Natural killer cell (primary cell): ENCODE data around the gene NMNAT2. TPM values are rescaled to one million over a fixed set of nuclear protein-coding genes. Genes with fewer than 3 reads are reported as not detected.

Experiments used
- ATAC-seq, 3 donors: fragments of 150-1000 bp in 2 of 3; fragments of 200-7000 bp in 1 of 3; cut with Tn5 transposase; 1 replicate in 1 of 3; 2 replicates in 2 of 3; pipeline ENCODE4 v1.10.0; 2021; ENCODE audit warnings: mild to moderate bottlenecking in 2 of 3, moderate library complexity in 2 of 3
- DNase-seq, 2 donors: peaks; one replicate each; pipeline versions ENCODE4 v3.0.0 to v3.0.0-alpha.2; 2013 to 2021; ENCODE audit warnings: mixed read lengths in 1 of 2
- H3K27ac ChIP-seq: one replicate; pipeline ENCODE4 v1.5.1; 2013; ENCODE audit warnings: mild to moderate bottlenecking, low read length
- H3K27me3 ChIP-seq: one replicate; pipeline ENCODE4 v1.6.1; 2013; ENCODE audit warnings: low read length; ENCODE audit not compliant: control insufficient read depth, insufficient read depth
- H3K36me3 ChIP-seq: one replicate; pipeline ENCODE4 v1.6.1; 2013; ENCODE audit warnings: low read length; ENCODE audit not compliant: control insufficient read depth, insufficient read depth
- H3K4me1 ChIP-seq: one replicate; pipeline ENCODE4 v1.6.1; 2013; ENCODE audit warnings: low read length; ENCODE audit not compliant: control insufficient read depth, insufficient read depth
- H3K4me3 ChIP-seq: one replicate; pipeline ENCODE4 v1.5.1; 2013; ENCODE audit warnings: low read length
- H3K9me3 ChIP-seq: one replicate; pipeline ENCODE4 v1.6.1; 2013; ENCODE audit warnings: low read length; ENCODE audit not compliant: control insufficient read depth, insufficient read depth
- H3K27ac Mint-ChIP-seq, 2 donors: one replicate each; pipeline ENCODE4 v1.8.0; 2022; ENCODE audit warnings: mild to moderate bottlenecking in 2 of 2, mixed read lengths in 2 of 2, moderate library complexity in 1 of 2
- H3K27me3 Mint-ChIP-seq, 2 donors: one replicate each; pipeline ENCODE4 v1.8.0; 2022; ENCODE audit warnings: low read depth in 2 of 2, mixed read lengths in 2 of 2
- H3K36me3 Mint-ChIP-seq: one replicate; pipeline ENCODE4 v1.8.0; 2022; ENCODE audit warnings: mixed read lengths
- H3K4me1 Mint-ChIP-seq, 2 donors: one replicate each; pipeline ENCODE4 v1.8.0; 2022; ENCODE audit warnings: mixed read lengths in 2 of 2
- H3K4me3 Mint-ChIP-seq: one replicate; pipeline ENCODE4 v1.8.0; 2022; ENCODE audit warnings: mild to moderate bottlenecking, moderate library complexity, mixed read lengths
- H3K9me3 Mint-ChIP-seq, 2 donors: one replicate each; pipeline ENCODE4 v1.8.0; 2022; ENCODE audit warnings: mixed read lengths in 2 of 2
- WGBS: methylation state at CpG from one replicate; pipeline ENCODE4 v1.1.7; 2013; ENCODE audit warnings: missing lambda C conversion rate; ENCODE audit not compliant: insufficient coverage; 5-methylcytosine and 5-hydroxymethylcytosine counted together
- intact Hi-C: fragments of 100-400 bp; cut with micrococcal nuclease; formaldehyde crosslinking; loops from one replicate; pipeline ENCODE4 v1.14.2; 2022
- total RNA-seq, 4 donors: library from RNA; stranded (reverse); fragments of 120-200 nt in 1 of 4; gene quantifications; one replicate each; pipeline versions ENCODE4 v1.2.3 to v1.2.4, GENCODE V29; 2013 to 2022
- TF ChIP-seq, protein P1 (sequence below): fragments of 200-600 bp; IDR thresholded peaks from one replicate; pipeline ENCODE4 v1.8.0; 2022; ENCODE audit warnings: antibody characterized with exemption

The NMNAT2 gene
- total RNA-seq, 3 donors from 2014 or later (not counting 1 experiment from before 2014, with no cell fraction given): not detected

DNA sequence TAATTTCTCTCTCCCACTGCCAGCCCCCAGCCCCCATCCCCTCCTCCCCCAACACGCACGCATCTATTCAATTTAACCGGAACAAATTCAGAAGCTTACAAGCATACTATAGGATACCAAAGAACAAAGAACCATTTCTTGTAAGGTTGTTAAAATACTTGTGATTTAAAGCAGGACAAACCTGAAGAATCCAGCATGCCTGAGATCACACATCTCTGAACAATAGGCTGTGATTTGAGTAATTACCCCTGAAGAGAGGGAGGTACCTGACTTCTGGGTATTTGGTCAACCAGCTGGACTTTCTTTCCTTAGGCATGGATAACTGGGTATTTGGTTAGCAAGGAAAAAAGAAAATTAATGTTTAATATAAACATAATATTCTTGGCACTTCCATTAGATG, 105.1 kb downstream of the NMNAT2 start:
- no peaks in the 10 kb centered on the region for H3K36me3 ChIP-seq
- no peak overlapping the region for H3K4me3 ChIP-seq
- H3K4me1 ChIP-seq: no peaks in the 10 kb centered on the region
- Mint-ChIP-seq H3K27me3 (peaks cover 0 to 4% of the 10 kb centered on the region in 2 donors), H3K4me1 (no peaks in the 10 kb centered on the region), H3K27ac (no peak overlapping the region), H3K4me3 (no peak overlapping the region), H3K9me3 (no peaks in the 10 kb centered on the region), H3K36me3 (no peaks in the 10 kb centered on the region)
- H3K27me3 ChIP-seq: no peaks in the 10 kb centered on the region
- no peaks in the 10 kb centered on the region for H3K9me3 ChIP-seq
- DNase-seq: no peak
- 94% methylated on average over 2 of the region's 3 CpGs for whole genome bisulfite sequencing
- TF ChIP-seq, protein P1, sequence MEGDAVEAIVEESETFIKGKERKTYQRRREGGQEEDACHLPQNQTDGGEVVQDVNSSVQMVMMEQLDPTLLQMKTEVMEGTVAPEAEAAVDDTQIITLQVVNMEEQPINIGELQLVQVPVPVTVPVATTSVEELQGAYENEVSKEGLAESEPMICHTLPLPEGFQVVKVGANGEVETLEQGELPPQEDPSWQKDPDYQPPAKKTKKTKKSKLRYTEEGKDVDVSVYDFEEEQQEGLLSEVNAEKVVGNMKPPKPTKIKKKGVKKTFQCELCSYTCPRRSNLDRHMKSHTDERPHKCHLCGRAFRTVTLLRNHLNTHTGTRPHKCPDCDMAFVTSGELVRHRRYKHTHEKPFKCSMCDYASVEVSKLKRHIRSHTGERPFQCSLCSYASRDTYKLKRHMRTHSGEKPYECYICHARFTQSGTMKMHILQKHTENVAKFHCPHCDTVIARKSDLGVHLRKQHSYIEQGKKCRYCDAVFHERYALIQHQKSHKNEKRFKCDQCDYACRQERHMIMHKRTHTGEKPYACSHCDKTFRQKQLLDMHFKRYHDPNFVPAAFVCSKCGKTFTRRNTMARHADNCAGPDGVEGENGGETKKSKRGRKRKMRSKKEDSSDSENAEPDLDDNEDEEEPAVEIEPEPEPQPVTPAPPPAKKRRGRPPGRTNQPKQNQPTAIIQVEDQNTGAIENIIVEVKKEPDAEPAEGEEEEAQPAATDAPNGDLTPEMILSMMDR: no peak
- intact Hi-C loops: no loop called here
- no peak for ATAC-seq
- H3K27ac ChIP-seq: no peak overlapping the region

GRCh38 chr1:183310753-183311479, 107.3 kb downstream of the NMNAT2 start:
- no peak overlapping the region for H3K4me3 ChIP-seq
- H3K27me3 ChIP-seq: no peaks in the 10 kb centered on the region
- no peaks in the 10 kb centered on the region for H3K4me1 Mint-ChIP-seq
- 88% methylated on average over 5 of the region's 5 CpGs for WGBS
- H3K36me3 Mint-ChIP-seq: no peaks in the 10 kb centered on the region
- no peak overlapping the region for H3K27ac ChIP-seq
- H3K36me3 ChIP-seq: no peaks in the 10 kb centered on the region
- H3K9me3 Mint-ChIP-seq: no peaks in the 10 kb centered on the region
- no peaks in the 10 kb centered on the region for H3K4me1 ChIP-seq
- H3K27me3 Mint-ChIP-seq: peaks cover 0 to 2% of the 10 kb centered on the region in 2 donors
- DNase-seq (no peak), ATAC-seq (no peak)
- H3K9me3 ChIP-seq: no peaks in the 10 kb centered on the region
- H3K4me3 Mint-ChIP-seq: no peak overlapping the region
- intact Hi-C loops: no loop called here
- TF ChIP-seq, protein P1: no peak
- H3K27ac Mint-ChIP-seq: no peak overlapping the region

DNA sequence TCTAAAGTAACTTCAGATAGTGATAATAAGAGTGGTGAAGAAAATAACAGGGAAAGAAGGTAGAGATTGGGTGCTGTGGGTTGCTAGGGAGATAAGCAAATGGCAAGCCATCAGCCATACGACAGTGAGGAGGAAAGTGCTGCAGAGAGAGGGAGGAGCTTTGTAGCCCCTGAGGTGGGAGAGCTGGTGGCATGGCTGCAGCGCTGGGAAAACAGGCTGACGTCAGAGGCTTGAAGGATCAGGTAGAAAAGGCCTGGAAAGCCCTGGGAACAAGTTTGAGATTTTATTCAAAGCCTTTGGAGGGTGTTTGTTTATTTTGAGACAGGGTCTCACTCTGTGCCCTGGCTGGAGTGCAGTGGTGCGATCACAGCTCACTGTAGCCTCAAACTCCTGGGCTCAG, 109.5 kb downstream of the NMNAT2 start:
- TF ChIP-seq, protein P1: no peak
- 86% methylated on average over 4 of the region's 4 CpGs for WGBS
- intact Hi-C loops: no loop called here

More for the DNA sequence above, 109.5 kb downstream of the NMNAT2 start:
- no peaks in the 10 kb centered on the region for H3K4me1 ChIP-seq
- no peak overlapping the region for H3K27ac ChIP-seq
- Mint-ChIP-seq H3K4me3 (no peak overlapping the region), H3K27ac (no peak overlapping the region), H3K4me1 (no peaks in the 10 kb centered on the region), H3K9me3 (no peaks in the 10 kb centered on the region), H3K36me3 (no peaks in the 10 kb centered on the region), H3K27me3 (peaks cover 0 to 9% of the 10 kb centered on the region in 2 donors)
- H3K36me3 ChIP-seq: no peaks in the 10 kb centered on the region
- ATAC-seq: no peak
- no peak for DNase-seq
- H3K27me3 ChIP-seq: no peaks in the 10 kb centered on the region
- H3K4me3 ChIP-seq: no peak overlapping the region
- H3K9me3 ChIP-seq: no peaks in the 10 kb centered on the region
